ENCODE measurements around the gene ZBTB16.

- TF ChIP-seq CTCF (IDR thresholded peaks at IDR 0.05; ENCODE audit: borderline replicate concordance, extremely low read depth, low read length, poor library complexity, severe bottlenecking) (no peak), EZH2 (IDR thresholded peaks at IDR 0.05; ENCODE audit: borderline replicate concordance, low read depth, low read length, severe bottlenecking) (no peak)
These were observed 75.4 kb downstream of the ZBTB16 start for GRCh38 chr11:114134870-114135269.

Measured in DND-41 (cell line).